GM12864 (cell line): ENCODE results near the gene ZNF19.

Experiments
- DNase-seq: peaks from one replicate; pipeline ENCODE4 v3.0.0-alpha.2; 2011; ENCODE audit warnings: low read depth
- H3K4me3 ChIP-seq: 2 replicates; pipeline ENCODE4 v1.5.1; 2011; ENCODE audit warnings: mild to moderate bottlenecking, low read depth, low read length, control low read depth
- CTCF ChIP-seq: IDR thresholded peaks from 2 replicates; pipeline ENCODE4 v1.5.1; 2011; ENCODE audit warnings: low read depth, mild to moderate bottlenecking, moderate library complexity, low read length, control low read depth, inconsistent platforms; ENCODE audit errors: missing control alignments

The ZNF19 gene

GRCh38 chr16:71428385-71428784 is 60.7 kb downstream of the ZNF19 start:
- no peak for TF ChIP-seq CTCF
- DNase-seq, result no peak
- H3K4me3 ChIP-seq, result no peak overlapping the region

- DNase-seq, result no peak
- TF ChIP-seq CTCF, result no peak
- no peak overlapping the region for H3K4me3 ChIP-seq
These were observed 62.1 kb downstream of the ZNF19 start for GRCh38 chr16:71426880-71427615.

GRCh38 chr16:71426069-71426879 is 62.9 kb downstream of the ZNF19 start:
- no peak for TF ChIP-seq CTCF
- H3K4me3 ChIP-seq, result peak overlapping the region; percentile 15
- peak; percentile 80 for DNase-seq

GRCh38 chr16:71425746-71426068 is 63.4 kb downstream of the ZNF19 start:
- peak overlapping the region; percentile 15; the same call in 1 of the 2 replicates for H3K4me3 ChIP-seq
- no peak for TF ChIP-seq CTCF
- no peak for DNase-seq

- no peak overlapping the region for H3K4me3 ChIP-seq
- DNase-seq, result no peak
- no peak for TF ChIP-seq CTCF
These were observed 64.5 kb downstream of the ZNF19 start for GRCh38 chr16:71424626-71425025.

GRCh38 chr16:71423865-71424264 is 65.3 kb downstream of the ZNF19 start:
- no peak overlapping the region for H3K4me3 ChIP-seq
- no peak for TF ChIP-seq CTCF
- no peak for DNase-seq
